Measurements from ENCODE around the gene DUOX1. TPM values are rescaled to one million over a fixed set of nuclear protein-coding genes. Genes with fewer than 3 reads are reported as not detected.
A peak's percentile ranks its signal among the peaks of the same experiment; 100 is the strongest.

DUOX1 gene
- total RNA-seq, 2 experiments from 2014 or later, result not detected

DNA sequence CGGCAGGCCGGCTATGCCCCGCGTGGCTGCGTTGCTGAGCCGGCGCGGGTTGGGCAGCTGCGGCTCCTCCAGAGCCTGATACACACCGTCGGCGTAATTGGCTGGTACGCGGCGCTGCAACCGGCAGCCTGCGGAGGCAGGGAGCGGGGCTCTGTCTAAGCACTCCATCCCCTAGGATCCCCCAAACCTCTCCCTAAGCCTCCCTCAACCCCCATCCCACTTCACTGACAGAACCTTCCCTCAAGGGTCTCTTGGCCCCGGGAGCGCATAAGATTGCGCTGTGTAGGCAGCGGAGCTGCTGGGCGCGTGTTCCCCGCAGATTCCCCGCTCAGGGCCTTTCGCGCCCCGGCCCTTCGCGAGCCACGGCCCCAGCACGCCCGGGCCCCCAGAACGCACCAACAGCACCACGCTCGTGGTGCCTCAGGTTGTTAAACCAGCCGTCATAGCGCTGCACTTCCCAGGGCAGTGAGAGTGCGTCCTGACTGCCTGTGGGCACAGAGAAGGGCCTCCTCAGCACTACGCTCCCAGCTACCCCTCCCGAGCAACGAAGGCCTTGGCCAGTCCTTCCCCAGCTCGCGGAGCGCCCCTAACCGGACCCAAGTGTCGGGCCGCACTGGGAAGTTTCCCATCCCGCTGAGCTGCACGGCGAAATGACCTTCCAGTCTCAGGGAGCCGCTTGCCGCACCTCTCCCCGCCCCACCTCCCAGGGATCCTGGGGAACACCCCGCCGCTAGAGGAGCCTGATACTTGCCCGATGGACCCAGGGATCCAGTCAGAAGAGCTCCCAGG is 17.0 kb upstream of the DUOX1 start:
- Mint-ChIP-seq H3K4me1 (peaks cover 18% of the 10 kb centered on the region), H3K9me3 (no peaks in the 10 kb centered on the region), H3K36me3 (no peaks in the 10 kb centered on the region), H3K27me3 (peaks cover 81% of the 10 kb centered on the region), H3K27ac (no peak overlapping the region), H3K4me3 (peak overlapping the region; percentile 55)
- POLR2A ChIA-PET, result no interaction called here
- DNase-seq (peak; percentile 41), ATAC-seq (ENCODE audit: low read depth) (no peak)

GRCh38 chr15:45113380-45113990 is 16.3 kb upstream of the DUOX1 start:
- H3K4me3 Mint-ChIP-seq, result no peak overlapping the region

DNA sequence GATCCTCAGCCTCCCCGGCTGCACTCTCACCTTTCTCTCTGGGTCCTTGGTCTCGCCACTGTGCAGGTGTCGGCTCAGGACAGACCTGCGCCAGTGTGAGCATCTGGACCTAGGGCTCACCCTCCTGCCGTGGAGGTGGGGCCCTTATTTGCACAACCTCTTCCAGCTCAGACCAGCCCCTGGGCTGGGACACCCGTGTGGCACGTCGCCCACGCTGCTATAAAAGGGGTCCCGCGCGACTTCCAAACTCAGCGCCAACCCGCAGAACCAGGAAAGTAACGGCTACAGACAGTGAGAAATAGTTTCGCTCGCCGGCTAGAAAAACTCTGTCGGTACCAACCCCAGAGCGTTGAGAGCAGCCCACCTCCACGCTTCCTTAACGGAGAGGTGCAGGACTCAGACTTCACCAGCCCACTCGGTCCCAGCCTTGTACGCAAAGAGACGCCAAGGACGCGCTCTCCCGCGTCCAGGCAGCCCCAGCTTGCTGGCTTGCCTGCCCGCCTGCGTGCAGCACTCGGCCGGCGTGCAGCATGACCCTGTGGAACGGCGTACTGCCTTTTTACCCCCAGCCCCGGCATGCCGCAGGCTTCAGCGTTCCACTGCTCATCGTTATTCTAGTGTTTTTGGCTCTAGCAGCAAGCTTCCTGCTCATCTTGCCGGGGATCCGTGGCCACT is 15.6 kb upstream of the DUOX1 start, which contains the start of the genes DUOX2 and DUOXA2:
TSS of gene DUOX2 (minus strand) at position 97 of the 675 bp plus-strand sequence. CDS start 761 bp downstream, outside the sequence.
TSS of gene DUOXA2 (plus strand) at position 251 of the 675 bp plus-strand sequence. CDS start at position 531, 280 bp downstream.
- POLR2A ChIA-PET, result no interaction called here
- no peak for DNase-seq
- Mint-ChIP-seq H3K27me3 (peaks cover 85% of the 10 kb centered on the region), H3K36me3 (no peaks in the 10 kb centered on the region), H3K27ac (no peak within 1 kb of the TSS), H3K4me3 (peak within 1 kb of the TSS; percentile 39), H3K9me3 (no peaks in the 10 kb centered on the region), H3K4me1 (peaks cover 20% of the 10 kb centered on the region)
- ATAC-seq (ENCODE audit: low read depth), result no peak

More at GRCh38 chr15:45113380-45113990, 16.3 kb upstream of the DUOX1 start:
- H3K27me3 Mint-ChIP-seq, result peaks cover 88% of the 10 kb centered on the region
- POLR2A ChIA-PET, result no interaction called here
- no peaks in the 10 kb centered on the region for H3K9me3 Mint-ChIP-seq
- H3K4me1 Mint-ChIP-seq, result peaks cover 20% of the 10 kb centered on the region
- no peaks in the 10 kb centered on the region for H3K36me3 Mint-ChIP-seq
- DNase-seq (no peak), ATAC-seq (ENCODE audit: low read depth) (no peak)
- no peak overlapping the region for H3K27ac Mint-ChIP-seq

DNA sequence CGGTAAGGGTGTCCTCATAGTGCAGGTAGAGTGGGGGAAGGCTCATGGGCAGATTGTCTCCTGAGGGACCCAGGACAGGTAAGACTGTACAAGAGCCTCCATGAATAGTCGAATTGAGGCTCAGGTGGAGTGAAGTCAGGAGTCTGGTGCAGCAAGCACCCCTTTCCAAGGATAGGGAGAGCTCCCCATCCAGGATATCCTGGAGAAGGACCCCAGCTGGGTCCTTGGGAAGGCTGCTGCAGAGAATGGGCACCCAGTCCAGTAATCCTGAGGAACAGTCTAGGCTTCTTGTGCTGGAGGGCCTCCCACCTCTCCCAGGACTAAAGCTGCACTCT is 15.1 kb upstream of the DUOX1 start:
- Mint-ChIP-seq H3K27ac (no peak overlapping the region), H3K36me3 (no peaks in the 10 kb centered on the region), H3K4me1 (peaks cover 20% of the 10 kb centered on the region), H3K9me3 (no peaks in the 10 kb centered on the region), H3K4me3 (no peak overlapping the region), H3K27me3 (peaks cover 84% of the 10 kb centered on the region)
- DNase-seq (no peak), ATAC-seq (ENCODE audit: low read depth) (no peak)
- POLR2A ChIA-PET, result no interaction called here

GRCh38 chr15:45115312-45115820 is 14.4 kb upstream of the DUOX1 start:
- no peak for DNase-seq
- H3K27me3 Mint-ChIP-seq, result peaks cover 79% of the 10 kb centered on the region
- no peaks in the 10 kb centered on the region for H3K36me3 Mint-ChIP-seq
- POLR2A ChIA-PET, result no interaction called here
- H3K27ac Mint-ChIP-seq, result no peak overlapping the region
- H3K9me3 Mint-ChIP-seq, result no peaks in the 10 kb centered on the region
- no peak overlapping the region for H3K4me3 Mint-ChIP-seq
- no peak for ATAC-seq (ENCODE audit: low read depth)
- peaks cover 19% of the 10 kb centered on the region for H3K4me1 Mint-ChIP-seq

DNA sequence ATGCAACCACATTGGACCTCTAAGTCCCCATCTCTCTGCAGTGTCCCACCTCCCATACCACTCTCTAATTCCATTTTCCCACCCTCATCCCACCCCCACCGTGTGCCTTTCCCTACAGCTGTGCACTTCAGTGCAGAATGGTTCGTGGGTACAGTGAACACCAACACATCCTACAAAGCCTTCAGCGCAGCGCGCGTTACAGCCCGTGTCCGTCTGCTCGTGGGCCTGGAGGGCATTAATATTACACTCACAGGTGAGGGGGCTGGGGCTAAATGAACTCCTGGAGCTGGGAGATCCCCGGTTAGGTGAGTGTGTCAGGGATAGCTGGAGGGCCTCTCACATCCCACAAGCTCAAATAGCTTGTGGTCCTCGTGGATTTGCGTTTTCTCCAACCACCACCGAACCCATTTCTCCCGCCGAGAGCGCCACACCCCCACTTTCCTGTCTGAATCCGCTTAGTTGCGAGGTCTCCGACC is 13.8 kb upstream of the DUOX1 start:
- ATAC-seq (ENCODE audit: low read depth) (no peak), DNase-seq (no peak)
- POLR2A ChIA-PET, result no interaction called here
- Mint-ChIP-seq H3K9me3 (no peaks in the 10 kb centered on the region), H3K4me1 (peaks cover 19% of the 10 kb centered on the region), H3K27ac (no peak overlapping the region), H3K4me3 (peak overlapping the region; percentile 7), H3K36me3 (no peaks in the 10 kb centered on the region), H3K27me3 (peaks cover 76% of the 10 kb centered on the region)

GRCh38 chr15:45116482-45117307 is 13.1 kb upstream of the DUOX1 start:
- POLR2A ChIA-PET, result no interaction called here
- Mint-ChIP-seq H3K36me3 (no peaks in the 10 kb centered on the region), H3K9me3 (no peaks in the 10 kb centered on the region), H3K27ac (no peak overlapping the region), H3K4me1 (peaks cover 19% of the 10 kb centered on the region), H3K4me3 (peak overlapping the region; percentile 7), H3K27me3 (peaks cover 76% of the 10 kb centered on the region)
- ATAC-seq (ENCODE audit: low read depth) (no peak), DNase-seq (no peak)

DNA sequence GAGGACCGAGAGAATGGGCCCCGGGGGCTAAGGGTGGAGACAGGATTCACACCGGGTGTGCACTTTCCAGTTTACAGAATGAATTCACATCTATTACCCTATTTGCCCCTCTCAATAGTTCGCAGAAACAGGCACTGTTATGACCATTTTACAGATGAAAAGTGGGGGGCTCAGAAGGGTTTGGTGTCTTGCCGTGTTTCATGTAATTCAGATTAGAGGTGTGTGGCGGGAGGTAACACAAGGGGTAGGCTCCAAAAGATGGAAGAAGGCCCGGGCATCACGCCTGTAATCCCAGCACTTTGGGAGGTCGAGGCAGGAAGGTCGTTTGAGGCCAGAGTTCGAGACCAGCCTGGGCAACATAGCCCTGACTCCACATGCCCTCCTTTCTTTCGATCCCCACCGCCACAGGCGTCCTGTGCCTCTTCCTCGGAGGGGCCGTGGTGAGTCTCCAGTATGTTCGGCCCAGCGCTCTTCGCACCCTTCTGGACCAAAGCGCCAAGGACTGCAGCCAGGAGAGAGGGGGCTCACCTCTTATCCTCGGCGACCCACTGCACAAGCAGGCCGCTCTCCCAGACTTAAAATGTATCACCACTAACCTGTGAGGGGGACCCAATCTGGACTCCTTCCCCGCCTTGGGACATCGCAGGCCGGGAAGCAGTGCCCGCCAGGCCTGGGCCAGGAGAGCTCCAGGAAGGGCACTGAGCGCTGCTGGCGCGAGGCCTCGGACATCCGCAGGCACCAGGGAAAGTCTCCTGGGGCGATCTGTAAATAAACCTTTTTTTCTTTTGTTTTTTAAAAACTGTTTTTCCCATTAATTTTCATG is 12.3 kb upstream of the DUOX1 start:
- Mint-ChIP-seq H3K9me3 (no peaks in the 10 kb centered on the region), H3K4me1 (peaks cover 12% of the 10 kb centered on the region), H3K36me3 (no peaks in the 10 kb centered on the region), H3K4me3 (peak overlapping the region; percentile 59), H3K27ac (no peak overlapping the region), H3K27me3 (peaks cover 67% of the 10 kb centered on the region)
- ATAC-seq (ENCODE audit: low read depth) (peak; percentile 23), DNase-seq (no peak)
- POLR2A ChIA-PET, result interaction anchor here (0.6 kb wide), 1 partner anchor 228 kb away, joined by 3 read pairs; no protein-coding TSS in a partner anchor

- peak overlapping the region; percentile 59 for H3K4me3 Mint-ChIP-seq
Measured at GRCh38 chr15:45118131-45118588, 11.6 kb upstream of the DUOX1 start.

DNA sequence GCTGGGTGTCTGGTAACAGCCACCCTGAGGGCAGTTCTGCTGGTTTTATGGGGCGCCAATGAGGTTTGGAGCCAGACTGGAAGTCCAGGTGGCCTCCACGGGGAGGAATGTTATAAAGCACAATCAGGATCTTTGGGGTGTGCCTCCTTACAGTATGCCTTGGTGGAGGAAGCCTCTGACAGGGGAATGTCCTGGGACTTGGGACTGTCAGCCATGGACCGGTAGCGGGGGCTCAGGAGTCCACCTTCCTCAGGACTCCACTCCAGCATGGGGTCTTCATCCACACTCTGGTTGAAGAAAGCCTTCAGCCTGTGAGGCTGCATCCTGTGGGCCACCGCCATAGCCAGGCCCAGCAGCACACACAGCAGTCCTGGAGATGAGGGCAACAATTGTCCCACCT is 10.8 kb upstream of the DUOX1 start:
- H3K9me3 Mint-ChIP-seq, result no peaks in the 10 kb centered on the region
- H3K4me1 Mint-ChIP-seq, result peaks cover 10% of the 10 kb centered on the region
- peaks cover 63% of the 10 kb centered on the region for H3K27me3 Mint-ChIP-seq
- ATAC-seq (ENCODE audit: low read depth) (no peak), DNase-seq (no peak)
- no peak overlapping the region for H3K4me3 Mint-ChIP-seq
- H3K36me3 Mint-ChIP-seq, result no peaks in the 10 kb centered on the region
- H3K27ac Mint-ChIP-seq, result no peak overlapping the region
- POLR2A ChIA-PET, result no interaction called here

More at GRCh38 chr15:45118131-45118588, 11.6 kb upstream of the DUOX1 start:
- DNase-seq (peak; percentile 81), ATAC-seq (ENCODE audit: low read depth) (peak; percentile 98)
- H3K36me3 Mint-ChIP-seq, result no peaks in the 10 kb centered on the region
- POLR2A ChIA-PET, result interaction anchor here (0.6 kb wide), 1 partner anchor 229 kb away, joined by 3 read pairs; no protein-coding TSS in a partner anchor
- no peaks in the 10 kb centered on the region for H3K9me3 Mint-ChIP-seq
- peaks cover 63% of the 10 kb centered on the region for H3K27me3 Mint-ChIP-seq
- no peak overlapping the region for H3K27ac Mint-ChIP-seq
- H3K4me1 Mint-ChIP-seq, result peaks cover 12% of the 10 kb centered on the region

DNA sequence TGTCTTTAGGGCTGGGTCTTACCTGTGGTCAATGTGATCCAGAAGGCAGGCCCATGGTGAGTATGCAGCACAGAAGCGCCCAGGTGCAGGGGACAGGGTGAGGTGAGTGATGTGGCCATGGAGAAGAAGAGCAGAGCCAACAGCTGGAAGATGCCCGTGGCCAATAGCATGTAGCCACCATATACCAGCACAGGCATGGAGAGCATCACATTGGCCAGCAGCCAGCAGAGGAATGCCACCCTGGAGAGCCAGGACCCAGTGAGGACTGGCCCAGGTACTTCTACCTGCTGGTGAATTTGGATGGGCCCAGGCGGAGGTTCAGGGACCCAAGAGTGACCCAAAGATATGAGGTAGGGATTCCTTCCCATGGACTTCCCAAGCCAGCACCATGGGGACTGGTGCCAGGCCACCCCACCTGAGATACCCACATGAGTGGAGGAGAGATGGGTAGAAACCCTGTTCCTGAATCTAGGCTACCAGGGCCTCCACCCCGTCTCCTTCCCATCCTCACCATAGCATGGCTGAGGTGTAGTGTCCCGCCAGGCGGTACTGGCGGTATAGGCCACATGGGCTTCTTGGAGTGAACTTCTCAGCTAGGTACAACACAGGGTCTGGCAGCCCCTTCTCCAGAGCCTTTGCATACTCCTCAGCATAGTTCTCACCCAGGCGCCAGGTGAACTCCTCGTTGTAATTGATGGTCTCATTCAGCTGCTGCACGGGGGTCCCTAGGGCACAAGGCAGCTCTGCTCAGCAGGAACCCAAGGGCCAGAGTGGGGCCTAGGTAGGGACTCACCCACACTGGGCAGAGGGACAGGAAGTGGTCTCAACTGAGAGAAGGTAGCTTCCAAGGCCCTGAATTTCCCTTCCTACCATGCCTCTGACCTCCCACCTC is 9.5 kb upstream of the DUOX1 start:
- H3K9me3 Mint-ChIP-seq, result no peaks in the 10 kb centered on the region
- peaks cover 6% of the 10 kb centered on the region for H3K4me1 Mint-ChIP-seq
- POLR2A ChIA-PET, result no interaction called here
- DNase-seq (no peak), ATAC-seq (ENCODE audit: low read depth) (no peak)
- no peak overlapping the region for H3K27ac Mint-ChIP-seq
- H3K36me3 Mint-ChIP-seq, result no peaks in the 10 kb centered on the region
- H3K27me3 Mint-ChIP-seq, result peaks cover 59% of the 10 kb centered on the region
- H3K4me3 Mint-ChIP-seq, result no peak overlapping the region

All from activated naive CD8-positive, alpha-beta T cell treated with anti-CD3 and anti-CD28 coated beads, Interleukin-2, amount 10 ng/mL, durations not matched to agents 7 days and 5 days (primary cell).